HK-2 (cell line): ENCODE data around the gene NEDD4L.
"Not testable (repeated sequence)": the region's sequence is repeated elsewhere in the genome, so short reads cannot be mapped to it uniquely, and the experiment has no call there.

ENCODE experiments used
- DNase-seq: peaks from one replicate; pipeline ENCODE4 v3.0.0-alpha.2; 2018; ENCODE audit not compliant: unreplicated experiment

The NEDD4L gene

DNA sequence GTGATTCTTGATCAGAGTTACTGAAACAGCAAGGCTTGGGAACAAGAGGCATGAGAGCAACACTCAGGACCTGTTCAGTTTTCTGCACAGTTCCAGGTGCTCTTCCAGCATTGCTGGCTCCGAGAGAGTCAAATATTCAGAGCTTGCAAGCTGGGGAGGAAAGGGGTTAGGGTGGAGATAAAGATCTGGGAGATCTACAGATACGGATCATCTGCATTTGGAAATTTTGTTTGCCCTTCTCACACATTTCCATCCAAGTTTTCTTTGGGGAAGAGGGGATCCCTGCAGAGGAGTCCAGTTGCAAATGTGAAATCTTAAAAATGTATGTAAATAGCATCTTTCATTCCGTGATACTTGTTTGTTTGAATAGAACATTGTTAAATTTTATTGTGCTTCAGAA is 108.2 kb downstream of the NEDD4L start:
- no peak for DNase-seq

GRCh38 chr18:58152891-58153290 is 108.9 kb downstream of the NEDD4L start:
- no peak for DNase-seq

- no peak for DNase-seq
Measured at GRCh38 chr18:58156516-58156915, 112.5 kb downstream of the NEDD4L start.

DNA sequence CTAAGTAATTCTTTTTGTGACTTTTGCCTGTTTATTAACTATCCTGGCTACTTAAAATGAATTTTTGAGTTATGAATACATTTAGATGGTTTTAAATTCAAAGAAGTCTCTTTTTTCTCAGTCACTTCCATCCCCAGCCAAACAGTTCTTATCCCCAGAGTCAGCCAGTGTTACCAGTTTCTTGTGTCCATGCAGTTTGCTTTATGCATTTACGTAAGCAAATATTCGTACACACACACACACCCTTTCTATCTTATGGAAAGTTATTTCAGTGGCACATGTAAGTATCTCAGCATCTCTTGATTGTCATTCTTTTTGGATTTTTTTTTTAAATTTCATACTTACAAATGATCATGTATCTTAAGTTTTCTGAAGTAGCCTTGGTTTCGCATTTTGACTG is 113.2 kb downstream of the NEDD4L start:
- DNase-seq = no peak

GRCh38 chr18:58158008-58158407 is 114.0 kb downstream of the NEDD4L start:
- DNase-seq = no peak

- no peak for DNase-seq
Measured at GRCh38 chr18:58158459-58158858, 114.4 kb downstream of the NEDD4L start.

- DNase-seq = no peak
Measured at GRCh38 chr18:58161659-58162058, 117.6 kb downstream of the NEDD4L start.

- DNase-seq = no peak
Measured at GRCh38 chr18:58162127-58162526, 118.1 kb downstream of the NEDD4L start.

- no peak for DNase-seq
Measured at GRCh38 chr18:58163004-58163590, 119.1 kb downstream of the NEDD4L start.

GRCh38 chr18:58166278-58166844 is 122.3 kb downstream of the NEDD4L start:
- DNase-seq = no peak

GRCh38 chr18:58167073-58167472 is 123.0 kb downstream of the NEDD4L start:
- DNase-seq = no peak

DNA sequence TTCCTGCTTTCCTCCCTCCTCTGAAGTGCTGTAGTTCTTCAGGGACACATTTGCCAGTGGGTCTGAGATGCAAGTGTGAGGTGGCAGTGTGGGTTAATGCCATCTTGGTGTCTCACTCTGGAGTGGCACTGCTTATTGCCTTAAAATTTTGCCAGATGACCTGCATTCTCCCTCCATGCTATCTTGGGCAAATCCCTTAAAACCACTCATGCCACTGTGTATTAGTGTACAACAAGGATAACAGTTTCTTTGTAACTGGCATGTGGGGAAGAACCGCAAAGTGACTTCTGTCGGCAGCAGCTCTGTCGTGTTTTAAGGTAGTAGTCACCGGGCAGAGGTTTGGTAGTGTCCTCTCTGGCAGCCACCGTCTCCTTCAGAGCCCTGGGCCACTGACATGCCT is 124.2 kb downstream of the NEDD4L start:
- no peak for DNase-seq

GRCh38 chr18:58168993-58169392 is 125.0 kb downstream of the NEDD4L start:
- no peak for DNase-seq

GRCh38 chr18:58169472-58169871 is 125.4 kb downstream of the NEDD4L start:
- DNase-seq = no peak

DNA sequence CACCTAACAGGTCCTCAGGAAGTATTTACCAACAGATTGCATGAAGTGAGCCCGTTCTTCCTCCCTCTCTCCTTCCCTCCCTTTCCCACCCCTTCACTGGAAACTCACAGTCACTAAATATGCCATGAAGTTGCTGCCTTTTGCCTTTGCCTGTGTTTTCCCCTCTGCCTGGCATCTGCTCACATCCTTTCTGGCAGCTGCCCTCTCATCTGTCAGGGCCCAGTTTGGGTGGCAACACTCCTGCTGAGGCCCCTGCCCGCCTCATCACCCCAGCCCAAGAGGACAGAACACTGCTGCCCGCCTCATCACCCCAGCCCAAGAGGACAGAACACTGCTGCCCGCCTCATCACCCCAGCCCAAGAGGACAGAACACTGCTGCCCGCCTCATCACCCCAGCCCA is 126.0 kb downstream of the NEDD4L start:
- not testable (repeated sequence) for DNase-seq

DNA sequence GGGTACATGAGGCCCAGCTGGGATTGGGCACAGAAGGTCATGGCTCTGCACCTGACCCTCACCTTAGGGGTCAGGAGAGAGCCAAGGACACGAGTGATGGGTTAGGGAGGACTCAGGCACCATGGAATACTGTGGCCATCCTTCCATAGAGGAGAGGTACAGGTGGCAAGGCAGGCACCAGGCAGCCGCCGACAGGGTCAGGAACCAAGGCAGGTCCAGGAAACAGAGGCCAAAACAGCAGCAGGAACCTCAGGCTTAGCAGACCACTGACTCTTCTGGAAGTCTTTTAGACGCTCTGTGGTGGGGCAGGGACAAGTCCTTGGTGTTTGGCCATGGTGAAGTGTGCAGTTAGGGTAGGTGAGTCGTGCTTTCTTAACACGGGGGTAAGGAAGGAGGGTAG is 128.0 kb downstream of the NEDD4L start:
- DNase-seq = no peak

DNA sequence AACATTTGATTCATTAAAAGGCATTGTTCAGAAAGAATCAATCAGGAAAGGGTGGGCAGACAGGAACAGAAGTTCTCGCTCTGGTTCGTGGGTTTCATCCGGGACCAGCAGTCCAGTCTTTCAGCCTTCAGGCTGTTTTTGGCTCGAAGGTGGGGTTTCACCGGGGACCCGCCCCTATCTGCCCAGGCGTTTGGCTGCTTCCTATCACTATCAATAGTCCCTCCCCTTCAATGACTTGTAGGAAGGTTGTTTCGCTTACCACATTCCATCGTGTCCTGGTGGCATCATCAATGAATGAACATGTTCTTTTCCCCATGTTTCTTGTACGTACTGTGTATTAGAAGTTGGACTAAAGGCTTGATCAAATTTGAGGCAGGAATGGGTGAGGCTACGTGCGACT is 130.3 kb downstream of the NEDD4L start:
- DNase-seq = no peak

DNA sequence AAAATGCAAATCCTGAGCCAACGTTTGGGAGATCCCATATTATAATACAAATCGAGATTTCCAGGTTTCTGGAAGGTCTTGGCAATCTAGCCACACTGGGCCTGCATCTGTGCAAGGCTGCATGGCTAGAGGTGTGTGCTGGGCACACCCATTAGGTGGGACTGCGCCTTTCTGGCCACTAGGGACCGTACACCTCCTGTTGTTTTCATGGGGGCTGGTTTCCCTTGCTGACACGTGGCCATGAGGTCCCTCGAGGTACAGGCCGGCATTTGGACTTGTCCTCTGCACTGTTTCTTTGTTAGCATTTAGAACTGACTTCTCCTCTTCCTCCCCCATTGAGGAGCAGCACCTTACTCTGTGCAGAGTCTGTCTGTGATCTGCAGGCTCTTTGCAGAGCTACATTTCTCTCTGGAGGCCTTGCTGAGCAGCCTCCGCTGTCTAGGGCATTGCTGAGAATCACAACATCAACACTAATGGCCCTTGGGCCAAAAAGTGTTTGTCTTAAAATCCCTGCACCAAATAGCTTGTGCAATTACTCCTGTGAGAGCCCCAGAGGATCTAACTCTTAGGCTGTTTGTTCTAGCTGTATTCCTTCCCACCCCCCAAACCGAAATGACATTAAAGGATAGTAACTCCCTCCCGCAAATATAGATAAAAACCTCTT is 131.2 kb downstream of the NEDD4L start:
- DNase-seq = no peak

GRCh38 chr18:58175786-58176176 is 131.8 kb downstream of the NEDD4L start:
- DNase-seq = no peak

DNA sequence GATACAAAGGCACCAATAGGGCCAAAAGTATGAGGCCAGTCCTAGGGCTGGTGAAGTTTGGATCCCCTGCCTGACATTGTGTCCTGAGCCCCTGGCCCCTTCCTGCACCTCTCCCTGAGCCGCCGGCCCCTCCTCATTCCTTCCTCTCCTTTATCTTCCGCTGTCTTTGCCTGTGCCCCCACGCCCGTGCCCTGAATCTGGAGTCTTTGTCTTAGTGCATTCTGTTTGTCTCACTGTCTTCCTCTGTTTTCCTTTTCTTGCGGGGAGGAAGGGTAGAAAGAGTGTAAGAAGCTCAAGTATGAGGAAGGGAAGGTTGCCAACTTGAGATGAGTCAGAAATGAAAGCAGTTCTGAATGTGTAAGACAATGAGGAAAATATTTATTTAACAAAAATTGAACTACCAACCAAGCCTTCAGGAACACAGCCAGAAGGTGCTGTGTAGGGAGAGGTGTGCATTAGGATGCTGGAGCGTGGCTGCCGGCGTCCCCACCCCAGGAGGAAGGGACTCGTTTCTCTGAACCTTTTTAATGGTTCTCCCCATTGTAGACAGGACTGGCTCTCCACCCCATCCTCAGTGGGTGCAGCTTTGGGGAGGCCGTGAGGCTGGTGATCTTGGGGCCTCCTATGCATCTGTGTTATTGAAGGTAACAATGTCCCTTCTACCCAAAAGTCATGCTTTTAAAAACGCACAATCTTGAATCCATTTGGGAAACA is 133.1 kb downstream of the NEDD4L start:
- DNase-seq = peak; percentile 36

DNA sequence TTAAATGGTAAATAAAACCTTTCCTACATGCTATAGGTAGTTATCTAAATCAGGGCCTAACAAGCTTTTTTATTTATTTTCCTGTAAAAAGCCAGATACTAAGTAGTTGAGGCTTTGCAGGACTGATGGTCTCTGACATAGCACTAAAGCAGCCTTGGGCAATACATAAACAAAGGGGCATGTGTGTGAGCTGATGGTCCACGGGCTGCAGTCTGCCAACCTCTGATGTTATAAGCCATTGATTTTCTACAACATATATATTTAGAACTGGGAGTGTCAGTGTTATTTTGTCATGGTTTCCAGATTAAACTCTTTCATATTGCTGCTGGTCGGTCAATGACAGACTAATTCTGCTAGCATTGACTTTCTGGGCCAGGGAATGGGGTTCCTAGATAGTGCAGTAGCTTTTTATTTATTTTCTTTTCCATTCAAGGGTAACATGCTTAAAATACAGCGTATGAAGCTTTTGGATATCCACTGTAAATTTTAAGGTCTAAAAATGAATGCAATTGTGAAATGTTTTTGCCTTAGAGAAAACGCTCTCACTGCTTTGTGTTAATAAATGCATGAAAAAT is 134.0 kb downstream of the NEDD4L start:
- no peak for DNase-seq

- DNase-seq = no peak
Measured at GRCh38 chr18:58178511-58178910, 134.5 kb downstream of the NEDD4L start.

GRCh38 chr18:58180172-58180571 is 136.1 kb downstream of the NEDD4L start:
- no peak for DNase-seq
